Regular cardiac myocyte (primary cell): ENCODE results near the gene MRPL17. TPM values are rescaled to one million over a fixed set of nuclear protein-coding genes. Genes with fewer than 3 reads are reported as not detected.

Source experiments
- total RNA-seq: library from RNA; depleted of rRNA; stranded (reverse); fragments of >200 nt; gene quantifications from 2 replicates; pipeline ENCODE4 v1.2.3, GENCODE V29; 2014

Gene MRPL17
- total RNA-seq: 68.8 and 105 TPM in 2 replicates

DNA sequence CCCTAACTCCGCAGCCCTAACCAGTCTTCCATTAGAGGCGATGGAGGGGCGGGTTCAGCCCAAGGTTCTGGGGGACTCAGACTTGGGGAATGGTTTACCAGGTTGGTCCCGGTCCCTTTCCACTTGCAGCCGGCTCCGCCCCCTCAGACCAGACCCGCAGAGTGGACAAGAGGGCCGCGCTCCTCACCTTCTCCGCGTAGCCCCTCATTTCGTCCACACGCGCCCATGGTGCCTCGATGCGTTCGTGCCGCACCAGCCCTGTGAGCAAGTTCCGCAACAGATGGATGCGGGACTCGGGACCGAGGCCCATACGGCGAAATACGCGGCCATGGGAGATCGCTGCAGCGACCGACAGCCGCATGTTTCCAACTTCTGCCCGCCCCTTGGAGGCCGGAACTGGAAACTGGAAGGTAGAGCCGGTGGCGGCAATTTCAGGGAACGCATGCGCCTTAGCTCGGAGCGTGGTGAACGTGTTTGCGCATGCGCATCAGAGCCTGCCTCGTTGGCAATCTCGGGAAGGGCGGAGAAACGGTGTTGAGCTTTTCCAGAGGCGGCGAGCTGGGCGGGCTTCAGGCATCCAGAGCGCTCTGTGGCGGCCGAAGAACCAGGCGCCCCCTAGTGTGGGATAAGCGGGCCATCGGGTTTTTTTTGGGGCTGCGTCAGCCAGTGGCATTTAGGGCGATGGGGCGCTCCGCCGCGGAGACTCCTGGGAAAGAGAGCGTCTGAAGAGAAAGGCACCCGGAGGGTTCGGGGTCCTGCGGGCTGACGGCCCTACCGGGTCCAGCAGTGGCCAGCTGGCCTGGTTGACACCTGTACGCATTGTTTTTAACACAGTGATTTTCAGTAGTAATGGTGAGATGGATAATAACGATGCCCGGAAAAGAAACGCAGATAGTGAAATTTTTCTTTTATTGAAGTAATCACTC, at the start of gene MRPL17:
TSS of gene MRPL17 (minus strand) at position 405 of the 926 bp plus-strand sequence. CDS start at position 361, 44 bp downstream.

DNA sequence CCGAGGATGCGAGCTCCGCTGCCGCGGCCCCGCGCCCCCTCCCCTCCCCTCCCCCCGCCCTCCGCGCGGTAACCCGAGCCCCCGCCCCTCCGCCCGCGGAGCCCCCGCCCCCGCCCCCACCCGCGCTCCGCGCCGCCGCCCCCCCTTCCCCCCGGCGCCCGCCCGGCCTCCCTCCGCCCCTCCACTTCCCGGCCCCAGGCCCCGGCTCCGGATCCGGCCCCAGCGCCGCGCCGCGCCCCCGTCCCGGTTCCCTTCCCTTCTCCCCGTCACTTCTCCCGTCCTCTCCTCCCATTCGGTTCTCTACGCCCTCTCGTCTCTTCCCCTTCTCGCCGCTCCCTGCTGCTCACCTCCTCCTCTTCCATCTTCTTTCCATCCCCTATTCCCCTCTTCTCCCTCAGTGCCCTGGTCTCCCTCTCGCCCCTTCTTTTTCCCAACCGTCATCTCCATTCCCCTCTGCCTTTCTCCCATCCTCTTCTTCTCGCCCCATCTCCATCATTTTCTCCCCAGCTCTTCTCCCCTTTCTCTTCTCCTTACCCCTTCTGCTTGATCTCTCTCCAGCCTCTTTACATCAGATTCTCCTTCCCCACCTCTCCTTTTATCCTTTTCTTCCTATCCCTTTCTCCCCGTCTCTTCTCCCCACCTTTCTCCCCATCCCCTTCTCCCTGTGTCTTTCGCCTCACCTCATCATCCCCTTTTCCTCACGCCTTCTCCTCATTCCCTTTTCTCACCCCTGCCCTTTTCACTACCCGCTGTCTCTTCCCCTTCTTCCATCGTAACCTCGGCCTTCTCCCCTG, 27.2 kb downstream of the MRPL17 start, which contains the start of gene DCHS1:
TSS of gene DCHS1 (minus strand) at position 20 of the 794 bp plus-strand sequence. CDS start 14,196 bp downstream, outside the sequence.

Other genes starting within 250 kb of the MRPL17 start
- 0.38 and 0.85 TPM in 2 replicates for gene HPX, start 242.4 kb downstream of the MRPL17 start, total RNA-seq
- 19.4 and 26.8 TPM in 2 replicates for gene TRIM3, start 209.4 kb downstream of the MRPL17 start, total RNA-seq
- gene ARFIP2, start 202.0 kb downstream of the MRPL17 start, total RNA-seq: 54.7 and 69.6 TPM in 2 replicates
- 29.3 and 35.5 TPM in 2 replicates for gene TIMM10B, start 201.8 kb downstream of the MRPL17 start, total RNA-seq
- 2.7 and 7.9 TPM in 2 replicates for gene DNHD1, start 186.1 kb downstream of the MRPL17 start, total RNA-seq
- 8.7 and 15.0 TPM in 2 replicates for gene RRP8, start 79.7 kb downstream of the MRPL17 start, total RNA-seq
- 165 and 267 TPM in 2 replicates for gene ILK, start 79.6 kb downstream of the MRPL17 start, total RNA-seq
- 37.2 and 58.9 TPM in 2 replicates for gene TAF10, start 71.1 kb downstream of the MRPL17 start, total RNA-seq
- gene TPP1, start 63.9 kb downstream of the MRPL17 start, total RNA-seq: 28.8 and 135 TPM in 2 replicates
- 1.1 and 1.3 TPM in 2 replicates for gene DCHS1, start 27.5 kb downstream of the MRPL17 start, total RNA-seq
- gene OR2AG2, start 88.6 kb upstream of the MRPL17 start, total RNA-seq: under 0.01 and 0.28 TPM in 2 replicates
- not detected in 2 replicates for gene OR2AG1, start 99.7 kb upstream of the MRPL17 start, total RNA-seq
- gene OR6A2, start 116.3 kb upstream of the MRPL17 start, total RNA-seq: 0.19 and 0.28 TPM in 2 replicates
- not detected in 2 replicates for gene OR10A5, start 162.3 kb upstream of the MRPL17 start, total RNA-seq
- gene OR10A2, start 179.7 kb upstream of the MRPL17 start, total RNA-seq: not detected in 2 replicates
- not detected in 2 replicates for gene OR10A4, start 193.3 kb upstream of the MRPL17 start, total RNA-seq
- 0.28 and 0.38 TPM in 2 replicates for gene OR2D2, start 209.2 kb upstream of the MRPL17 start, total RNA-seq
- gene OR2D3, start 237.7 kb upstream of the MRPL17 start, total RNA-seq: not detected in 2 replicates
- gene ZNF215, start 243.1 kb upstream of the MRPL17 start, total RNA-seq: 6.8 and 7.1 TPM in 2 replicates